Bronchial epithelial cell (primary cell): ENCODE measurements around the gene SCFD2. TPM values are rescaled to one million over a fixed set of nuclear protein-coding genes. Genes with fewer than 3 reads are reported as not detected.
"Not testable (repeated sequence)": the region's sequence is repeated elsewhere in the genome, so short reads cannot be mapped to it uniquely, and the experiment has no call there.

ENCODE experiments used
- DNase-seq: peaks from one replicate; pipeline ENCODE4 v3.0.0-alpha.2; 2010; ENCODE audit warnings: low read depth
- FAIRE-seq: peaks from 2 replicates; lab custom pipeline; 2011; peaks lifted over from hg19 to GRCh38; lab: Jason Lieb, UNC
- H3K27me3 ChIP-seq: 2 replicates; pipeline ENCODE4 v1.5.1; 2011; ENCODE audit warnings: low read length; ENCODE audit not compliant: control insufficient read depth, insufficient read depth
- H3K36me3 ChIP-seq: 2 replicates; pipeline ENCODE4 v1.5.1; 2011; ENCODE audit warnings: low read length; ENCODE audit not compliant: control insufficient read depth, insufficient read depth
- H3K4me3 ChIP-seq: 2 replicates; pipeline ENCODE4 v1.5.1; 2011; ENCODE audit warnings: mild to moderate bottlenecking, low read depth, low read length, control low read depth
- total RNA-seq: library from RNA; depleted of rRNA; stranded (reverse); fragments of >200 nt; gene quantifications from 2 replicates; pipeline ENCODE4 v1.2.1, GENCODE V29; 2014
- TF ChIP-seq, protein P1 (sequence below): IDR thresholded peaks from 2 replicates; pipeline ENCODE4 v1.5.1; 2011; ENCODE audit warnings: mild to moderate bottlenecking, moderate library complexity, low read length, control low read depth, inconsistent platforms; ENCODE audit not compliant: insufficient read depth, severe bottlenecking

The SCFD2 gene
- total RNA-seq, 1 donor from 2014 or later, result 21.9 TPM

DNA sequence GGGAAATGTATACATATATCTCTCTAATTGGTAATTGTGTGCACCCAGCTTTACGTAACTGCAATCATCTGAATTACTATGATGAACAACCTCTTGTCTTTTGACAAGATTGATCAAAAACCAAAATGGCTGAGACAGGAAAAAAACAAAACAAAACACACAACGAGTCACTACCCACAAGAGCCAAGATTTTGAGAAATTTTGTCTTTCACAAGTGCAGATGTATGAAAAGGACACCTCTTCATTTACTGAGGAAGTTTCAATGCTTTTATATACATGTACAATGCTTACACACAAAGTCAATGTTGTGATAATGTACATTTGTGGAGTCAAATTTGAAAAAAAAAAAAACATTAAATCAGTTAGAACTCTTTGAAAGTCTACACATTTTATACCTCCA lies 224.6 kb downstream of the SCFD2 start:
- DNase-seq, result peak; percentile 4
- Histone ChIP-seq H3K27me3 (no peaks in the 10 kb centered on the region), H3K4me3 (no peak overlapping the region), H3K36me3 (peaks cover 2% of the 10 kb centered on the region)
- no peak for FAIRE-seq
- TF ChIP-seq, protein P1, sequence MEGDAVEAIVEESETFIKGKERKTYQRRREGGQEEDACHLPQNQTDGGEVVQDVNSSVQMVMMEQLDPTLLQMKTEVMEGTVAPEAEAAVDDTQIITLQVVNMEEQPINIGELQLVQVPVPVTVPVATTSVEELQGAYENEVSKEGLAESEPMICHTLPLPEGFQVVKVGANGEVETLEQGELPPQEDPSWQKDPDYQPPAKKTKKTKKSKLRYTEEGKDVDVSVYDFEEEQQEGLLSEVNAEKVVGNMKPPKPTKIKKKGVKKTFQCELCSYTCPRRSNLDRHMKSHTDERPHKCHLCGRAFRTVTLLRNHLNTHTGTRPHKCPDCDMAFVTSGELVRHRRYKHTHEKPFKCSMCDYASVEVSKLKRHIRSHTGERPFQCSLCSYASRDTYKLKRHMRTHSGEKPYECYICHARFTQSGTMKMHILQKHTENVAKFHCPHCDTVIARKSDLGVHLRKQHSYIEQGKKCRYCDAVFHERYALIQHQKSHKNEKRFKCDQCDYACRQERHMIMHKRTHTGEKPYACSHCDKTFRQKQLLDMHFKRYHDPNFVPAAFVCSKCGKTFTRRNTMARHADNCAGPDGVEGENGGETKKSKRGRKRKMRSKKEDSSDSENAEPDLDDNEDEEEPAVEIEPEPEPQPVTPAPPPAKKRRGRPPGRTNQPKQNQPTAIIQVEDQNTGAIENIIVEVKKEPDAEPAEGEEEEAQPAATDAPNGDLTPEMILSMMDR, result no peak

DNA sequence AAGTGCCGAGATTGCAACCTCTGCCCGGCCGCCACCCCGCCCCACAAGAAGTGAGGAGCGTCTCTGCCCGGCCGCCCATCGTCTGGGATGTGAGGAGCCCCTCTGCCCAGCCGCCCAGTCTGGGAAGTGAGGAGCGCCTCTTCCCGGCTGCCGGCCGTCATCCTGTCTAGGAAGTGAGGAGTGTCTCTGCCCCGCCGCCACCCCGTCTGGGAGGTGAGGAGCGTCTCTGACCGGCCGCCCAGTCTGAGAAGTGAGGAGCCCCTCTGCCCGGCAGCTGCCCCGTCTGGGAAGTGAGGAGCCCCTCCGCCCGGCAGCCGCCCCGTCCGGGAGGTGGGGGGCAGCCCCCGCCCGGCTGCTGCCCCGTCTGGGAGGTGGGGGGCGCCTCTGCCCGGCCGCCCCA lies 226.6 kb downstream of the SCFD2 start:
- H3K4me3 ChIP-seq, DNase-seq, FAIRE-seq, H3K27me3 ChIP-seq, H3K36me3 ChIP-seq: not testable (repeated sequence)

DNA sequence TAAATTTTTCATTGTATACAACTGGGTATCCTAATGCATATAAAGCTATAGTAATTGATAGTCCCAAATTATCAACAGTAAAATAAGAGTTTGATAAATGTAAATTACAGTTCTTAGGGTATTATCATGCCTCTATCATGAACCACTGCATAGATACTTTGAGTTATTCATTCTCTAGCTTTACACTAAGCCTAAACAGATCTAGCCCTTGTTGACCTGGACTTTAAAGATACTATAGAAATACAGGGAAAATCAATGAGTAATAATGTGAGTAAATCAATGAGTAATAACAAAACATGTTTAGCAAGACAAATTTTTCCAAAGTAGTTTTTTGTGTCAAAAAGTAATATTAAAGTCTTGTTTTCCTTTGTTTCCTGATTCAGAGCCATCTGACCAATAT lies 228.4 kb downstream of the SCFD2 start:
- TF ChIP-seq, protein P1, result no peak
- Histone ChIP-seq H3K36me3 (no peaks in the 10 kb centered on the region), H3K27me3 (no peaks in the 10 kb centered on the region), H3K4me3 (no peak overlapping the region)
- FAIRE-seq, result no peak
- DNase-seq, result peak; percentile 37

DNA sequence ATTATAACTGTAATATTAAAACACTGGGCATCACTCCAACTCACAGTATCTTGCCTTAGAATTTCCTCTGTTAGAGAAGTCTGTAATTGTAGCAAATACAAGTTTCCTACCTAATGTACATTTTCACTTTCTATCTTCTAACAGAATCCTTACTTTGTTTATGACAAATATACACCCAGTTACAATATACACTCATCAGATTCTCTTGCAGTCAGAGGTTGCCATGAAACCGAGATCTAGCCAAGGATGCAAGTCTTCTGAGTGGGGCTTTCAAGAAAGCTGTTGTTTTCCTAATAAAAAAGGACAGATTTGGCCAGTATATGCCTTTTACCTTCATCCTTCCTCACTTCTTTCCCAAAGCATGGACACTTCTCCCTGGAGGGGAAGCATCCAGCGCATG lies 228.9 kb downstream of the SCFD2 start:
- no peak for DNase-seq
- Histone ChIP-seq H3K4me3 (no peak overlapping the region), H3K36me3 (no peaks in the 10 kb centered on the region), H3K27me3 (no peaks in the 10 kb centered on the region)
- TF ChIP-seq, protein P1, result no peak
- no peak for FAIRE-seq

DNA sequence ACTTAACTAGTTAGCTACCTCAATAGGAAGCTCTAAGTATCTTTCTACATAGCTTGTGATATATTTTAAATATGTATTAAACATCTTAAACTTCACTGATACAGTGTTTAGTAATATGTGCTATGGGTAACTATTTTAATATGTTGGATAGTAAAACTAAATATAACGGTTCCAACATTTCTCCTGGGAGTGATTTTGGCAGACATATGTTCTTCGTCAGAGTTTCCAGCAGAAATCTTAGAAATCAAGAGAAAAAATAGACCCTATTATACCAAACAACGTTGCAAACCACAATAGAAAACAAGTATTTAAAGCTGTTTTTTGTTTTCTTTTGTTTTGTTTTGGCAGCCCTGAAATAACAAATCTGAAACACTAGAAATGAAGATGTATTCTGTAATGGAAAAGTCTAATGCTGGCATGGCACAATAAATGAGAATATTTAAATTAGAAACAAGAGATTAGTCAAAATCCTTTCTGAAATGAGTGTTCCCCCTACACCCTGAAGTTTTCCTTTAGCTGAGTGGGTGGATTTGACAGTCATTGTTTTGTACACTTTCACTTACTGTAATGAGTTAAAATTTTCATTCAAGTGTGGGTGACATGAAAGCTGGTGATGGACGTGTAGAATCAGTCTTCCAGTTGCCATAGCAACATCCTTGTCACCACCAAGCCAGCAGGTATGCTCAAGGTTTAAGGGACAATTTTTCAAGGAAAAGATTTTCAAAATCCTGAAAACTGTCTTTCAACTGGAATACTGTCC lies 233.5 kb downstream of the SCFD2 start:
- TF ChIP-seq, protein P1, result no peak
- Histone ChIP-seq H3K36me3 (no peaks in the 10 kb centered on the region), H3K27me3 (no peaks in the 10 kb centered on the region), H3K4me3 (no peak overlapping the region)
- FAIRE-seq (no peak), DNase-seq (no peak)

DNA sequence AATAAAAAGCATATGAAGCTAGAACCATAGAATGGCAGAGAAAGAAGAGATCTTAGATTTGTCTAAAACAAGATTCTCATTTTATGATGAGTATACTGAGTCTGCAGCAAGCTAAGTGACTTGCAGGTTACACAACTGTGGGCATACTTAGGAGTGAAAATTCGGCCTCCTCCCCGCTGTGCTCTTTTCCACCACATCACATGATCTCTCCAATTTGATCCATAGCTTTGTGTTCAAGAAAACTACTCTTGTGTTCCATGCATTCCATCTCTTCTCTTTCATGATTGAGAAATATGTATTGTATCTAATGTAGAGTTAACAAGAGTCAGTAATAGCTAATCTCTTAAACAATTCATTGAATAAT lies 234.3 kb downstream of the SCFD2 start:
- H3K4me3 ChIP-seq, result no peak overlapping the region
- H3K27me3 ChIP-seq, result no peaks in the 10 kb centered on the region
- TF ChIP-seq, protein P1, result no peak
- DNase-seq (no peak), FAIRE-seq (no peak)
- no peaks in the 10 kb centered on the region for H3K36me3 ChIP-seq
